Measurements from ENCODE around the gene TMPRSS4.

Gene TMPRSS4

DNA sequence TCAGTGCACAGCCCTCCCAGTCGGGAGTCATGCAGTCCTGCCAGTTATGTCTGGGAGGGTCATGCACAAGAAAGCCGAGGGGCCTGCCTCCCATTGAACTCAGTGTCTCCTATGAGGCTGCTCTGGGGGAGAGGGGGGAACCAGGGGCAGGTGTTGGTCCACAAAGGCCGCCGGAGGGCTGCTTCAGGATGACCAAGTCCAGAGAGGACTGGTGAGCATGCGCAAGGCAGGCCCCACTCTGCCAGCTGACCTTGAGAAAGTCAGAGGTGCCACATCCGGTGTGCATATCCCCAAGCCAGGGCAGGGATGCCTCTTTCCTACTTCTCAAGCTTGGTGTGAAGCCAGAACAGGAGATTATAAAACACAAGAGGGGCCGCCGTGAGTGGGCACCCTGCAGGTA lies 71.4 kb downstream of the TMPRSS4 start:
- no peak for DNase-seq (ENCODE audit: low spot score)
- ChIA-PET CTCF (interaction anchor here (0.5 to 7.1 kb wide), 2 partner anchors 22 to 255 kb away, joined by 5 to 47 read pairs; no protein-coding TSS in a partner anchor), POLR2A (ENCODE audit: low non-redundant PET) (no interaction called here)
- TF ChIP-seq, protein P1, sequence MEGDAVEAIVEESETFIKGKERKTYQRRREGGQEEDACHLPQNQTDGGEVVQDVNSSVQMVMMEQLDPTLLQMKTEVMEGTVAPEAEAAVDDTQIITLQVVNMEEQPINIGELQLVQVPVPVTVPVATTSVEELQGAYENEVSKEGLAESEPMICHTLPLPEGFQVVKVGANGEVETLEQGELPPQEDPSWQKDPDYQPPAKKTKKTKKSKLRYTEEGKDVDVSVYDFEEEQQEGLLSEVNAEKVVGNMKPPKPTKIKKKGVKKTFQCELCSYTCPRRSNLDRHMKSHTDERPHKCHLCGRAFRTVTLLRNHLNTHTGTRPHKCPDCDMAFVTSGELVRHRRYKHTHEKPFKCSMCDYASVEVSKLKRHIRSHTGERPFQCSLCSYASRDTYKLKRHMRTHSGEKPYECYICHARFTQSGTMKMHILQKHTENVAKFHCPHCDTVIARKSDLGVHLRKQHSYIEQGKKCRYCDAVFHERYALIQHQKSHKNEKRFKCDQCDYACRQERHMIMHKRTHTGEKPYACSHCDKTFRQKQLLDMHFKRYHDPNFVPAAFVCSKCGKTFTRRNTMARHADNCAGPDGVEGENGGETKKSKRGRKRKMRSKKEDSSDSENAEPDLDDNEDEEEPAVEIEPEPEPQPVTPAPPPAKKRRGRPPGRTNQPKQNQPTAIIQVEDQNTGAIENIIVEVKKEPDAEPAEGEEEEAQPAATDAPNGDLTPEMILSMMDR (conservative IDR thresholded peaks at IDR 0.05; ENCODE audit: low read depth), result no peak
- no peak overlapping the region for H3K27ac ChIP-seq

DNA sequence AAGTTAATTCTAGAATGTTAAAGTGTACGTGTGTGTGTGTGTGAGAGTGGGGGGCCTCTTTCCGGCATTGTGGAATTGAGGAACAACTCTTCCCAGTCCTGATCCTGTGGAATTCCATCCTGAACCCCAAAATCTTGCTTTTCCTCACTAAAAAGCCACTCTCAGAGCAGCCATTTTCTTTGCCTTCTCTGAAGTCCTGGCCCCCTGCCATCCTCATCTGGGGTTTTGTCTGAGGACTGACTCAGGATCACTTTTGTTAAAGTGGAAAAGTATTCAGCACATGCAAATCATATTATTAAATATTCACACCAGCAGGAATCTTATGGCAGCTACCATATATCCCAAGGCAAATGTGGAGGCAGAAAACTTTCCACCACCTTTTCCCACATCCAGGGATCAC lies 72.0 kb downstream of the TMPRSS4 start:
- no peak overlapping the region for H3K27ac ChIP-seq
- POLR2A ChIA-PET (ENCODE audit: low non-redundant PET), result no interaction called here
- CTCF ChIA-PET, result interaction anchor here (1.2 kb wide), 1 partner anchor 23 kb away, joined by 4 read pairs; no protein-coding TSS in a partner anchor
- DNase-seq (ENCODE audit: low spot score), result no peak
- TF ChIP-seq, protein P1 (conservative IDR thresholded peaks at IDR 0.05; ENCODE audit: low read depth), result no peak

GRCh38 chr11:118149493-118149892 lies 72.6 kb downstream of the TMPRSS4 start:
- TF ChIP-seq, protein P1 (conservative IDR thresholded peaks at IDR 0.05; ENCODE audit: low read depth), result no peak
- H3K27ac ChIP-seq, result no peak overlapping the region; the same call in 1 of the 2 replicates
- ChIA-PET POLR2A (ENCODE audit: low non-redundant PET) (no interaction called here), CTCF (interaction anchor here (0.6 to 1.2 kb wide), 2 partner anchors 22 kb away, joined by 3 to 4 read pairs; no protein-coding TSS in a partner anchor)
- no peak for DNase-seq (ENCODE audit: low spot score)

GRCh38 chr11:118151431-118151830 lies 74.6 kb downstream of the TMPRSS4 start:
- POLR2A ChIA-PET (ENCODE audit: low non-redundant PET), result no interaction called here
- DNase-seq (ENCODE audit: low spot score), result no peak
- CTCF ChIA-PET, result interaction anchor here (0.8 kb wide), 1 partner anchor 19 kb away, joined by 4 read pairs; no protein-coding TSS in a partner anchor
- TF ChIP-seq, protein P1 (conservative IDR thresholded peaks at IDR 0.05; ENCODE audit: low read depth), result no peak
- H3K27ac ChIP-seq, result no peak overlapping the region

- TF ChIP-seq, protein P1 (conservative IDR thresholded peaks at IDR 0.05; ENCODE audit: low read depth), result no peak
- peak overlapping the region; percentile 58 for H3K27ac ChIP-seq
- CTCF ChIA-PET, result interaction anchor here (0.8 kb wide), 1 partner anchor 19 kb away, joined by 4 read pairs; no protein-coding TSS in a partner anchor
- no peak for DNase-seq (ENCODE audit: low spot score)
- POLR2A ChIA-PET (ENCODE audit: low non-redundant PET), result interaction anchor here (0.5 kb wide), 1 partner anchor 43 kb away, joined by 4 read pairs; no protein-coding TSS in a partner anchor
These were observed 75.2 kb downstream of the TMPRSS4 start for GRCh38 chr11:118152020-118152551.

- DNase-seq (ENCODE audit: low spot score), result peak; percentile 69
- ChIA-PET CTCF (interaction anchor here (0.8 to 1.3 kb wide), 3 partner anchors 18 to 46 kb away, joined by 3 to 8 read pairs (median 4); no protein-coding TSS in a partner anchor), POLR2A (ENCODE audit: low non-redundant PET) (interaction anchor here (0.5 to 0.6 kb wide), 2 partner anchors 18 to 42 kb away, joined by 3 to 4 read pairs; no protein-coding TSS in a partner anchor)
- TF ChIP-seq, protein P1 (conservative IDR thresholded peaks at IDR 0.05; ENCODE audit: low read depth), result no peak
- H3K27ac ChIP-seq, result peak within 1 kb of the TSS; percentile 58
These were observed 75.9 kb downstream of the TMPRSS4 start, which contains the start of gene SCN4B for GRCh38 chr11:118152552-118153471. SCN4B (minus strand) TSS chr11:118152823; CDS start chr11:118152673, 150 bp downstream.
